Body of pancreas (tissue), 4 donors: Measurements from ENCODE around the gene RPL9.

Experiments used
- POLR2A ChIP-seq, 3 donors: fragments of 450-650 bp; IDR thresholded peaks; one replicate each; pipeline ENCODE4 v1.6.1; 2016; ENCODE audit warnings: antibody characterized with exemption in 3 of 3, mild to moderate bottlenecking in 2 of 3
- TF ChIP-seq, protein P1 (sequence below), 7 experiments: fragments of 450-650 bp in 4 of 7; fragments of 200-600 bp in 3 of 7; sonication (generic) in 3 of 7; IDR thresholded peaks; one replicate each; pipeline ENCODE4 v1.5.1; 2016 to 2019; ENCODE audit warnings: antibody characterized with exemption in 7 of 7

- TF ChIP-seq, protein P1, sequence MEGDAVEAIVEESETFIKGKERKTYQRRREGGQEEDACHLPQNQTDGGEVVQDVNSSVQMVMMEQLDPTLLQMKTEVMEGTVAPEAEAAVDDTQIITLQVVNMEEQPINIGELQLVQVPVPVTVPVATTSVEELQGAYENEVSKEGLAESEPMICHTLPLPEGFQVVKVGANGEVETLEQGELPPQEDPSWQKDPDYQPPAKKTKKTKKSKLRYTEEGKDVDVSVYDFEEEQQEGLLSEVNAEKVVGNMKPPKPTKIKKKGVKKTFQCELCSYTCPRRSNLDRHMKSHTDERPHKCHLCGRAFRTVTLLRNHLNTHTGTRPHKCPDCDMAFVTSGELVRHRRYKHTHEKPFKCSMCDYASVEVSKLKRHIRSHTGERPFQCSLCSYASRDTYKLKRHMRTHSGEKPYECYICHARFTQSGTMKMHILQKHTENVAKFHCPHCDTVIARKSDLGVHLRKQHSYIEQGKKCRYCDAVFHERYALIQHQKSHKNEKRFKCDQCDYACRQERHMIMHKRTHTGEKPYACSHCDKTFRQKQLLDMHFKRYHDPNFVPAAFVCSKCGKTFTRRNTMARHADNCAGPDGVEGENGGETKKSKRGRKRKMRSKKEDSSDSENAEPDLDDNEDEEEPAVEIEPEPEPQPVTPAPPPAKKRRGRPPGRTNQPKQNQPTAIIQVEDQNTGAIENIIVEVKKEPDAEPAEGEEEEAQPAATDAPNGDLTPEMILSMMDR (IDR thresholded peaks at IDR 0.05), result no peak
- no peak for TF ChIP-seq POLR2A (IDR thresholded peaks at IDR 0.05)
Measured at GRCh38 chr4:39495446-39496213, 36.9 kb upstream of the RPL9 start.
